Hematopoietic multipotent progenitor cell treated with erythropoietin and hydrocortisone succinate and interleukin-3 and kit ligand, for 6 days (in vitro differentiated cells): ENCODE results near the gene PISD.
"Not testable (repeated sequence)": the region's sequence is repeated elsewhere in the genome, so short reads cannot be mapped to it uniquely, and the experiment has no call there.

Source experiments
- DNase-seq: peaks from one replicate; pipeline ENCODE4 v3.0.0-alpha.2; 2015

Gene PISD

DNA sequence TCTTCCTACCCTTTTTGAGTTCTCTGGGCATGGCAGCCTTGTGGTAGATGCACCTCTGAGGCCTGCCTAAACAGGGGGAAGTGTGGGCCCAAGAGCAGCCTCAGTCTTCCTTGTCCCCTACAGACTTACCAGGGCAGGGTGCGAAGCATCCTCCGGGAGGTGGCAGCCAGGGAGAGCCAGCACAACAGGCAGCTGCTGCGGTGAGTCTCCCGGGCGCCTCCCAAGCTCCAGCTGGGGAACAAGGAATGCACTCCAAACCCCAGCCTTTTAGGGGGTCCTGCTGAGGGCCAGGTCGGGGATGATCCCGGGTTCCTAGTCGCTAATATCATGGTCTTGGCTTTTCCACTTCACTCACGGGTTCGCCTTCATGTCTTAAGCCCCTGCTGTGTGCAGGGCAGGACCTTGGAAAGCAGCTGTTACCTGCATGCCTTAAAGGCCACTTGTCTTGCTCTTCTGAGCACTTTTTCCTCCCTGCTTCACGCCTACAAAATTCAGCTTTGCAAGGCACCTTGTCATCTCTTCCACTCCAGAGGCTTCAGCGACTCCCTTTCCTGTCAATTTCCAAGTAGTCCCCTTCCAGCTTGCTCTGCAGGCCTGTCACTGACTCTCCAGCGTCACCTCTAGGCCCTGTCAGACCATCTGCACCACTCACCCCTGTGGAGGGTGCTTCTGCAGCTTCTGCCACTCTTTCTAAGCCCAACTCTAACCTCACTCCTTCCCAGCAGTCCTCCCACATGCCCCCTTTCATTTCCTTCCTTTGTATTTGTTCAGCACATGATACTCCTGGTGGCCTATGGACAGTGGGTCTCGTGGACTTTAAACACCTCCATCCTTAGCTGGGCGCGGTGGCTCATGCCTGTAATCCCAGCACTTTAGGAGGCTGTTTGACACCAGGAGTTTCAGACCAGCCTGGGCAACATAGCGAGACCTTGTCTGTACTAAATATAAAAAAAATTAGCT, 57.0 kb downstream of the PISD start:
- no peak for DNase-seq

DNA sequence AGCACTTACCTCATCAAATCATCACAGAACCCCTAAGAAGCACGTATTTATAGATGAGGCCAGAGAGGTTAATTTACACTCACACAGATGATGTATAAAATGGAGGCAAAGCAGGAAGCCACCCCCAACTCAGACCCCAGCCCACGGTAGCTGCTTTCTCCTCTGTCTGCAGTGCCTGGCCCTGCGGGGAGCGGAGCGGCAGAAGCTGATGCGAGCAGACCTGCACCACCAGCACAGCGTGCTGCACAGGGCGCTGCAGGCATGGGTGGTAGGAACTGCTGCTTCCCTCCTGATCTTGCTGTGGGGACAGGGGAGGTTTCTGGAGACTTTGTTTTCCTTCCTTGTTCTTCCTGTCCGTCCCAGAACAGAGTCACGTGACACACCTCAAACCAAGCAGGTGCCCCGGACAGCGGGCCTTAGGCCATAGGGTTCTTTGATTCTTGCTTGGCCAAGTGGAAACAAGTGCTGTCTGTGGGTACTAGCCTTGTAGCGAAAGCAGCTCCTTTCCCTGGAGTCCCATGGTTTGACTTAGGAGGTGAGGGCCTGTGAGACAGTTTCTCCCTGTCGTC, 57.8 kb downstream of the PISD start:
- DNase-seq = no peak

DNA sequence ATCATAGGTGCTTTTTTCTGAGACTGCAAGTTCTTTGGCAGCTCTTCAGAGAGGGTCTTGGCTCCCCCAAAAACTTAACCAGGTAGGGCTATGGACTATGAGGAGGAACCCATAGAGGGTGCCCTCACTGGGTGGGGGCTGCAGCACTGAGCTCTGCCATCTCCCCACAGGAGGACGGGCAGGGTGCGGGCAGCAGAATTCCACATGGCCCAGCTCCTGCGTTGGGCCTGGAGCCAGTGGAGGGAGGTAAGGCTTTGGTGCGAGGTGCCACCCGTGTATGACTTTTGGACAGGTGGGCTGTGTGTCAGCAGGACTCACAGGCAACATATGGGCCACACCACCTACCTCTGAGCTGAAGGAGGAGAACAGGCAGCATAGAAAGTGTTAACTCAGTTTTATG, 58.4 kb downstream of the PISD start:
- no peak for DNase-seq

DNA sequence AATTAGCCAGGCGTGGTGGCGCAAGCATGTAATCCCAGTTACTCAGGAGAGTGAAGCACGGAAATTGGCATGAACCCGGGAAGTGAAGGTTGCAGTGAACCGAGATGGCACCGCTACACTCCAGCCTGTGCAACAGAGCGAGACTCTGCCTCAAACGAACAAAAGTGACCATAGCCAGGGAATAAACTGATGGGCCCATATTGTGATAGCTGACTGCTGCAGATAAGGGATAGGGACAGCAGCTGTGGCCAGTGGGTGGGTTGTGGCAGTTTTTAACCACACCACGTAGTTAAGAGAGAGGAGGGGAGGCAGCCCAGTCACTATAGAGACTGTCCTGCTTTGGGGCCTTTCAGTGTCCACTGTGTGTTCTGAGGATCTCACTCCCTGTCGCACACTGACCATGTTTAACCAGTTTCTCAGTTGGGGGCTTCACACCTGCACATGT, 58.9 kb downstream of the PISD start:
- DNase-seq = peak; percentile 88

DNA sequence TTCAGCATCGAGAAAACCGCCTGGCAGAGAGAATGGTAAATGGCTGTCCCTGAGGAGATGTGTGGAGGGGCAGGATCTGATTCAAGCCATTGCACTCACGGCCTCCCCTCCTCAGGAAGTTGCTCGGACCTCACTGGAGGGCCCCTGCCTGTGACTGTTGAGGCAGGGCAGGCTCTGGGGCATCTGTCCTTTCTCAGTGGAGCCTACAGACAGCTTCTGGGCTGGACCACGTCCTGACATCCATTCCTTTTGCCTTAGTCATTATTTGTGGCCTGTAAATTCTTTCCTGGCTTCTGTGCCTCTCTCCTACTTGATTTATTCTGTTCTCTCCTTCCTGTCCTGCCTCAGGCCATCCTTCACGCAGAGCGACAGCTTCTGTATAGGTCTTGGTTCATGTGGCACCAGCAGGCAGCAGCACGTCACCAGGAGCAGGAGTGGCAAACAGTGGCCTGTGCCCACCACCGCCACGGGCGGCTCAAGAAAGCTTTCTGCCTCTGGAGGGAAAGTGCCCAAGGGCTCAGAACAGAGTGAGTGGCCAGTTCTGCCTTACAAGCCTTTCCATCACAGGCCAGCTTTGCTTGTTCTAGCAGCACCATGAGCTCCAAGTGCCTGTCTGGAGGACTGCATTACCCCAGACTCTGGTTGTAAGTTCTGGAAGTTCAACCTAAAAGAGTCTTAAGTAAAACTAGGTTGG, 59.6 kb downstream of the PISD start:
- no peak for DNase-seq

DNA sequence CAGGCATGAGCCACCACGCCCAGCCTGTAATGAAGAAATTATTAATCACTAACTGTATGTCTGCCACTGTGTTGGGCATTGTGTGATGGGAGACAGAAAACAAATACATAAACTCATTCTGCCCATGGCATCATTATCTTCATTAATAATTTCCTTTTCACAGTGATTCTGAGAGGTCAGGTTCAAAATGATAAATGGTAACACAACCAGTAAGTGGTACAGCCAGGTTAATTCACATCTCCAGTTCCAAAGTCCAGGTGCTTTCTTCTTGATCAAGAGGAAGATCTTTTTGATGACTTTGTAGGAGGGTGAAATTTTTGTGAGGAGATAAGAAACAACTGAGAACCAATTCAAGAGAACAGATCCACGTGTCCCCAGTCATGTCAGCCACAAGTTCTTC, 66.7 kb downstream of the PISD start:
- DNase-seq = no peak

DNA sequence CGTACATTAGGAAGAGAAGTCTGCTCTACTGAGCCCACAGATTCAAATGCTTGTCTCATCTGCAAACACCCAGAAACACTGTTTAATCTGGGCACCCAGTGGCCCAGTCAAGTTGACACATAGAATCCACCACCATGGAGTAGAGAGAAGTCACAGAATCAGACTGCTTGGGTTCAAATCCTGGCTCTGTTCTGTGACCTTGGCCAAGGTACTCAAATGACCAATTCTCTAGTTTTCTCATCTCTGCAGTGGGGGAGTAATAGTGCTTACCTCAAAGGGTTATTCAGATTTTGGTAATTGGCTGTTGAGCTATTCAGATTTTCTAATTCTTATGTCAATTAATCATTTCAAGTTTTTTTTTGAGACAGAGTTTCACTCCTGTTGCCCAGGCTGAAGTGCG, 71.9 kb downstream of the PISD start:
- not testable (repeated sequence) for DNase-seq

DNA sequence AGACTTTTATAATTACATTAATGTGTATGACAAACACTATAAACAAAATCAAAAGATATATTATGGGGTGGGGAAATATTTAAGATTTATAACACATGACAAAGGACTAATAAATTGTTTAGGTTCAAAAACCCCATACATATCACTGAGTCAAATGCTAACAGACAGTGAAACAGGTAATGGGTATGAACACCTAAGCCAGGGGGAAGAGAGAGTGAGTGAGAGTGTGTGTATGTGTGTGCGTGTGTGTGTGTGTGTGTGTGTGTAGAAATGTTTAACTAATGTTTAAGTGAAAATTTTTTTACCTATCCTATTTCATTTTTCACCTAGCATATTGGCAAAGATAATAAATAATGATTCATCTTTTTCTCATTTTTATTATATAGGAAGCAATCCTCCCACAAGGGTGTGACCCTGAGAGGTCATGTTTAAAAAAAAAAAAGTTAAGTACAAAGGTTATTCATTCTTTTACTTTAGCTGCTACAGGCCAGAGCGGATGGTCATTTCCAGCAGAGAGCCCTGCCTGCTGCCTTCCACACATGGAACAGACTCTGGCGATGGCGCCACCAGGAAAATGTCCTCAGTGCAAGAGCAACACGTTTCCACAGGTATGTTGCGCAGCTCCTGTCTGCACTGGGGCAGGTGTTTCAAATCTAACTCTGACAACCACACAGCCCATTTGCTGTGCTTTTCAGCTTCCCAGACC, 72.9 kb downstream of the PISD start:
- no peak for DNase-seq

DNA sequence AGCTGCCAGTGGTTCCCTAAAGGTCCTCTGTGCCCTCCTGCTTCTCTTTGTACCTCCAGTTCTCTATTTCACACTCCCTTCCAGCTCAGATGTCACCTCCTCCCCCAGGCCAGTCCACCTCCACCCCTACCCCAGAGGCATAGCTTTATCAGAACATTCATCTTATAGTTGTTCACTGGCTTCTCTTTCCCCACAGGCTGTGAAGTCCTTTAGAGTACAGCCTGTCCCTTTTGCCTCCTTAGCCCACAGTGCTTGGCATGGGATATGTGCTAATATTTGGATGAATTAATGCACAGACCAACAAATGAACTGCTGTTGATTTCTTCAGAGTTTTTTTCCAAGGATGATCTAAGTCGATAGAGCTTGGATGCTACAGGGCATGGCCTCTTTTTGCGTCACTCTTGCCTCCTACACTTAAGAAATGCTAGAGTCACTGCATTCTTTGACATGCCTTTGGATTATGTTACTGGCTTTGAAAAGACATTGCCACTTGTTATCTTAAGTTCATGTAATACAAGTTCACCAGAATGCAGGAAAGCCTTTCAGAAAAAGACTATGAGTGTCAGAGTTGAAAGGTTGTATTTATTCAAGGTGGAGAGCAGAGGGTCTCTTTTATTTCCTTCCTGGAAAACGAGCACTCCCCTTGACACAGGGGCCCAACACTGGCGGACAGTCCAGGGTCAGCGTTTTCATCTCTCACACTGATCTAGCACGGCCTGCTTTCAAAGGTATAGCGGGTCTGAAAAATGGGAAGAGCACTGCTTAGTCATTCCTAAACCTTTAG, 75.7 kb downstream of the PISD start:
- DNase-seq = peak; percentile 52

DNA sequence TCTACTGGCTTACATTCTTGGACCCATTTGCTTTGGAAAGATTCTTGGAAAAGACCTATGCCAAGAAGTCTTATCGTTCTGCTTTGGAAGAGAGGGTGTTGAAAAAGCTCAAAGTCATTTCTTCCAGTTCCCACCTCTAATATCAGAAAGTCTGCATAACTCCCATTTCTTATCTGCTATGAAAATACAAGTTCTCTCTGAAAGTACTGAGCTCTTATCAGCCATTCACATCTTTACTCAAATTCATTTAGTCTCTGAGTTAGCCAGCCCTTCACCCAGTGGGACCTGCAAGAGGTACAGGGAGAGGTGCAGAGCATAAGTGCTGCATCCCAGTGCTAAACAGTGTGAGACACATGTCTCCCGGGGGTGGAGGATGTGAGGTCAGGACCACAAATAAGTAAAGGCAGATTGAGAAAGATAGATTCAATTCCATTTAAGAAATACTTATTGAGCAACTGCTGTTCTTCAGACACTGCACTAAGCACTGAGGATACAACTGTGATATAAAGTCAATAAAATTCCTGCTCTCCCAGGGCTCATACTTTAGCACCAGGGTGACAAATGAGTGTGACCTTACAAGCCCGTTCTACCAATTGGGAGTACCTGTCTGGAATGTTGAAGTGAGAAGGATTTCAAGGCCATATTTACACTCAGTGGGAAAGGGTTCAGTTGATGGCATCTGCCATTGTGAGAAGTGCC, 76.7 kb downstream of the PISD start:
- peak; percentile 92 for DNase-seq

DNA sequence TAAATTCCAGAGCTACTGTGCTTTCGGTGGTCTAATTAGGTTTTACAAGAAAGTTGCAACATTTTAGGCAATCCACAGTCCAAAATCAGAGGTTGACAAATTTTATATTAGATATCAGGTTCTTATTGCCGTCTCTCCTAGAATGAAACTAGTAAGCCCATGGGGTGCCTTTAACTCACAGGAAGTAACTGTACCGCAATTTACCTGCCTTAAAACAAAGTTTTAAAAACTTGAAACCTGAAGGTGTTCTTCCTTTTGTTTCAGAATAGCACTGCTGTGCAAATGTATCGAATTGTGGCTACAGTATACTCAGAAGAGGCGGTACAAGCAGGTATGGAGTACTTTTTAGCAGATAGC, 77.2 kb downstream of the PISD start:
- no peak for DNase-seq

DNA sequence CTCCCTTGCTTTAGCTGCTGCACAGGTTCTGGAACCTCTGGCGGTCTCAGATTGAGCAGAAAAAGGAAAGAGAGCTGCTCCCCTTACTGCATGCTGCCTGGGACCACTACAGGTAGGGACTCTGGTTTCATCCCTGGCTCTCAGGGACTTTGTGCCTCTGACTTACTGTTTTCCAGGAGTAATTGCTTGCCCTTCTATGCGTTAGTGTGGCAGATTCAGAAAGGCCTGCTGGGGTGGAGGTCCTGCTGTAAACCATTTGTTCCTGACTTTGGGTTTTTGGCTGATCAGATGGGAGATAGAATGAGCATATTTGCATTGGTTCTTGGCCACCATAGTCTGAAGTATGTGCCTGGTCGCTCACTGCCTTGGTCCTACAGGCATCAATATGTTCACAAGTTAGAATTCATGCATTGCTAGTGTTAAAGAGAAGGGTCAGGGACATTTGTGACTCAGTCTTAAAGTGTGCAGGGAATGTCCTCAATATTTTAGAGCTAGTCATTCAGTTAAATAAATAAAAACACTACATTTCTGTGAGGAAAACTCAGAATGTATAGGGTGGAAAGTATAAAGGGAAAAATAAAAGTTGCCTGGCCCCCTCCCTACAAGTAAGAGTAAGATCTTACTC, 78.0 kb downstream of the PISD start:
- peak; percentile 7 for DNase-seq

DNA sequence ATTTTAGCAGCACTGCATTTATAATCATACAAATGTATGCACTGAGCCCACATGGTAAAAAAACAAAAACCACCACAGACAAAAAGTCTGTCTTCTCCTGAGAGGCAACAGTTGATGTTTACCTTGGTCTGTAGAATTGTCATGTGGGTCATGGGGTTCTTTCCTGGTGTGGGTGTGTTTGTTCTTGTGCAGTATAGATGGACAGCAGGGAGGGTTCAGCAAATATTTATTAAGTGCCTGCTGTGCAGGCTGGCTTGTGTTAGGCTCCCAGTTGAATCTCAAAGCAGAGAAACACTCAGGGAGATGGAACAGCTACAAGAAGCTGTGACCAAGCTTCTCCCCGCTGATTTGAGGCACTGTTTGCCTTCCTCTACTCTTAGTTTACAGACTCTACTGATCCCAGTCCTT, 82.2 kb downstream of the PISD start:
- DNase-seq = no peak

DNA sequence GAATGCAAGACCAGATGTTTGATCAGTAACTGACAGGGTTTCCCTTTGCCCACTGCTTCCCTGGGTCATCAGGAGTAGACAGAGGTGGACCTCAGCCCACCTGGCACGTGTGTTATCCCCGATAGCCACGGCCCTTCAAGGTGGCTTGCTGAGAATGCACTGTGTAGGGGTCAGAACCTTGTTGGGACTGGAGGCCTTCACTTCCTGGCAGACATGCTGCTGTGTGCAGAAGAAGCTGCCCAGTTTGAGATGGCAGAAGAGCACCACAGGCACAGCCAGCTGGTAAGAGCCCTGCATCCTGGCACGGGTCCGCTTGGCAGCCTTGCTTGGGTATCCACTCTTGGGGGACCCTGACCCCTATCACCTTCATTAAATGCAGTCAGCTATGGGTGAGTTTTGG, 83.8 kb downstream of the PISD start:
- DNase-seq = no peak

DNA sequence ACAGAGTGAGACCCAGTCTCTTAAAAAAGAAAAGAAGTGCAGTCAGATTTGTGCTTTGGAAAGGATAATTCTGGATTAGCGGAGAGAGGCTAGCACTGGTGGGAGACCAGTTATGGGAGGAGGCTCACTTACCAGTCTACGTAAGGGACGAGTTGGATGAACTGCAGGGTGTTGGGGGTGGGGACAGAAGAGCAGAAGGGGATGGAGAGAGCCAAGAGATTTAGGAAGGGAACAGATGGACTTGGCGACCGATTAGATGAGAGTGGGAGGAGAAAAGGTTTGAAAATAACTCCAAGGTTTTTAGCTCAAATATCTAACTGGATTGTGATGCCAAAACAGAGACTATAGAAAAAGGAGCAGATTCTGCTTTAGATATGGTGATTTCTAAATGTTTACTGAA, 84.3 kb downstream of the PISD start:
- DNase-seq = no peak

DNA sequence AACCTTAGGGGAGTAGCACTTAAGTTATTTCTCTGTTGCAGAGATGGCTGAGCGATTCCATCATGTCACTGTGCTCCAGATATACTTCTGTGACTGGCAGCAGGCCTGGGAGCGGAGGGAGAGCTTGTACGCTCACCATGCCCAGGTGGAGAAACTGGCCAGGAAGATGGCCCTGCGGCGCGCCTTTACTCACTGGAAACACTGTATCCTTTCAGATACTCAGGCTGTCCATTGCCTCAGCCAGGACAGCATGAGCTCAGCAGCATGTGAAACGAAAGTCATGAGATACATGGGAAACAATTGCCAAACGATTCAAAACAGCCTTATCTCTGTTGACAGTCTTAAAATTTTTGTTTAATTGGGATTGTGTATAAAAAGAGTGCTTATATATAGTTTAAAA, 86.8 kb downstream of the PISD start:
- no peak for DNase-seq

DNA sequence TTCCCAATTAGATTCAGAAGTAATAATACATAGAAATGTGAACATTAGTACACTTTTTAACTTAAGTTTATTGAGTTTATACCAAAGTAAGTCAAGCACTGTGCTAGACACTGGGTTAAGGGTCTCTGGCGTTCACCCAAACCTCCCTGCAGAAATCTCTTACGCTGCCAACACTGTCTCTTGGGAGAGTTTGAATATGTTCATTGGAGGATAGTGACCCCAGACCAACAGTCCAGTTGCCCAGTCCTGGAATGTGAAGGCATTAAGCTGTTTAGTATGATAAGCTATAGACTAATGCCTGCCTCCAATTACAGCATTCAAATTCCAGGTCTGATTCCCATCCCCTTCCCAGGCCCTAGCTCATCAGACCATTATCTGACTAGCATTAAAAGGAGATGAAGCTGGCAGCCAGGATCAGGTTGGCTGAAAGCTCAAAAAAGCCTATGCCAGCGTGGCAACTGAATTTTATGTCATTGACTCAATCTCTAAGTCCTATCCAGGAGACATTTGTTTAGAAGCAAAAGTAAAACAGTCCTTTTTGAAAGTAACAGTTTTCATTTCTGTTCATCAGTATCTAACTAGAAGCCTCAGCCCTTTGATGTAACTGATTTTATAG, 87.9 kb downstream of the PISD start:
- no peak for DNase-seq

DNA sequence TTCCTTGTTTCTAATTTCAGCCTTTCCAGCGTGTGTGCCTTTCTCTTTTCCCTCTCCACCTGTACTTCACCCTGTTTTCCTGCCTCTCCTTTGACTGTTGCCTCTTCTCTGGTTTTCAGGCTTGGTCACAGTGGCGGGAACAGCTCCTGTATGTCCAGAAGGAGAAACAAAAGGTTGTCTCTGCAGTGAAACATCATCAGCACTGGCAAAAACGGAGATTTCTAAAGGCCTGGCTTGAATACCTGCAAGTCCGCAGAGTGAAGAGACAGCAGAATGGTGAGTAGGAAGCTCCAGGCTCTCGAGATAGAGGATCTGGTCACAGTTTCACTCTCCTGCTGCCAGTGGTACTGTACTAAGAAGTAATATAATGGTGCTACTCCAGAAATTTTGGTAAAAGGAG, 89.1 kb downstream of the PISD start:
- no peak for DNase-seq

DNA sequence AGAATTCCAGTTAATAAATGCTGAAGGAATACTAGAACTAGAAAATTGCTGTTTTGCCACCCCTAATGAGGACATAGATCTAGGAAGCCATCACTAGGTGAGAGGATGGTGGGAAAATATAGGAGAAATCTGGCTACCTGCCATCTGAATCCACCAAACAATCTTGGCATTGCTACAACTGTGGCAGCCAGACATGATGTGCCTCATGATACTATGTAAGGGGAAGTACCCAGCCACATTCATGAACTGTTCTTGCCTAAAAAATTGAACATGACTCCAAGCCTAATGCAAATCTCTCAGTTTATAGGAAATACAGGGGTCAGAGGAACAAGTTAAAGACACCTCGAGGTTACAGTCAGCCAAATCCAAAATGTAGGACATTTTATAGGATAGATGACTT, 92.9 kb downstream of the PISD start:
- DNase-seq = no peak
